ENCODE measurements around the gene ADSS1.

DNA sequence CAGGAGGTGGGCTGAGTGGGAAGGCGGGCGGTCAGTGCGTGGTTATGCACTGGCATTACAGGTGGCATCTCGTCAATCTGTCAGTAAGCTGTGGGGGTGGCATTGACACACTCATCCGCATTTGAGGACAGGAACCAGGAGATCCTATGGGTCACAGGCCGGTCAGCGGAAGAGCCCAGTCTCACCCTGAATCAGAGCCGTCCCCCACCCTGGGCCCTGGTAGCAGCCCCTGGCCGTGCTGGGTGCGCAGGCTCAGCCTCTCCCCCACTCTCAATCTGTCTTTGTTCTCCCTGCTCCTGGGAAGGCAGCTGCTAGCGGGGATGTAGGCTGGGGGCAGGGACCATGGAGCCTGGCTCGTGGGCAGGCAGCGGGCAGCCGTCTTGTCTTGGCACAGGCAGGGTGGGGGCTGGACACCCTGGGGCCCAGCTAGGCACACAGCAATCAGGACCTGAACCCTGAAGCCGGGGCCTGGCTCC lies 29.5 kb upstream of the ADSS1 start:
- TF ChIP-seq, protein P1, sequence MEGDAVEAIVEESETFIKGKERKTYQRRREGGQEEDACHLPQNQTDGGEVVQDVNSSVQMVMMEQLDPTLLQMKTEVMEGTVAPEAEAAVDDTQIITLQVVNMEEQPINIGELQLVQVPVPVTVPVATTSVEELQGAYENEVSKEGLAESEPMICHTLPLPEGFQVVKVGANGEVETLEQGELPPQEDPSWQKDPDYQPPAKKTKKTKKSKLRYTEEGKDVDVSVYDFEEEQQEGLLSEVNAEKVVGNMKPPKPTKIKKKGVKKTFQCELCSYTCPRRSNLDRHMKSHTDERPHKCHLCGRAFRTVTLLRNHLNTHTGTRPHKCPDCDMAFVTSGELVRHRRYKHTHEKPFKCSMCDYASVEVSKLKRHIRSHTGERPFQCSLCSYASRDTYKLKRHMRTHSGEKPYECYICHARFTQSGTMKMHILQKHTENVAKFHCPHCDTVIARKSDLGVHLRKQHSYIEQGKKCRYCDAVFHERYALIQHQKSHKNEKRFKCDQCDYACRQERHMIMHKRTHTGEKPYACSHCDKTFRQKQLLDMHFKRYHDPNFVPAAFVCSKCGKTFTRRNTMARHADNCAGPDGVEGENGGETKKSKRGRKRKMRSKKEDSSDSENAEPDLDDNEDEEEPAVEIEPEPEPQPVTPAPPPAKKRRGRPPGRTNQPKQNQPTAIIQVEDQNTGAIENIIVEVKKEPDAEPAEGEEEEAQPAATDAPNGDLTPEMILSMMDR (IDR thresholded peaks at IDR 0.05; ENCODE audit: low read depth, low read length, poor library complexity, severe bottlenecking): no peak
- TF ChIP-seq EZH2phosphoT487 (IDR thresholded peaks at IDR 0.05; ENCODE audit: borderline replicate concordance, low read length): no peak
